Smooth muscle cell (in vitro differentiated cells): ENCODE results near the gene TCF7L2. TPM values are rescaled to one million over a fixed set of nuclear protein-coding genes. Genes with fewer than 3 reads are reported as not detected.

Source experiments
- DNase-seq: peaks from one replicate; lab custom pipeline; 2025; ENCODE audit not compliant: unreplicated experiment; lab: John Stamatoyannopoulos, UW
- H2AFZ ChIP-seq: fragments of 200-600 bp; sonication (generic); 2 replicates; pipeline ENCODE4 v1.6.0; 2016; ENCODE audit warnings: antibody characterized with exemption, low read depth, mild to moderate bottlenecking
- H3F3A ChIP-seq: fragments of 200-600 bp; sonication (generic); 2 replicates; pipeline ENCODE4 v1.6.0; 2017; ENCODE audit warnings: antibody characterized with exemption, low read depth
- H3K27ac ChIP-seq: fragments of 200-600 bp; sonication (generic); 2 replicates; pipeline ENCODE4 v1.5.1; 2016; ENCODE audit warnings: low read depth, mild to moderate bottlenecking
- H3K27me3 ChIP-seq: fragments of 200-600 bp; sonication (generic); 2 replicates; pipeline ENCODE4 v1.6.1; 2016; ENCODE audit warnings: low read depth, mild to moderate bottlenecking
- H3K36me3 ChIP-seq: fragments of 200-600 bp; sonication (generic); 2 replicates; pipeline ENCODE4 v1.5.1; 2016; ENCODE audit warnings: low read depth
- H3K4me1 ChIP-seq: fragments of 200-600 bp; sonication (generic); 2 replicates; pipeline ENCODE4 v1.5.1; 2016; ENCODE audit warnings: low read depth
- H3K4me2 ChIP-seq: fragments of 200-600 bp; sonication (generic); 2 replicates; pipeline ENCODE4 v1.6.0; 2016; ENCODE audit warnings: mild to moderate bottlenecking
- H3K4me3 ChIP-seq: fragments of 200-600 bp; sonication (generic); 2 replicates; pipeline ENCODE4 v1.5.1; 2016; ENCODE audit warnings: mild to moderate bottlenecking
- H3K79me2 ChIP-seq: fragments of 200-600 bp; sonication (generic); 2 replicates; pipeline ENCODE4 v1.6.0; 2016; ENCODE audit warnings: low read depth, mild to moderate bottlenecking
- H3K9ac ChIP-seq: fragments of 200-600 bp; sonication (generic); 2 replicates; pipeline ENCODE4 v1.6.0; 2016; ENCODE audit warnings: low read depth
- H3K9me3 ChIP-seq: fragments of 200-600 bp; sonication (generic); replicated peaks from 2 replicates; pipeline ENCODE4 v1.5.1; 2016; ENCODE audit warnings: low read depth
- H4K20me1 ChIP-seq: fragments of 200-600 bp; sonication (generic); 2 replicates; pipeline ENCODE4 v1.6.0; 2016; ENCODE audit warnings: low read depth
- CTCF ChIP-seq: fragments of 200-600 bp; sonication (generic); IDR thresholded peaks from 2 replicates; pipeline ENCODE4 v1.5.1; 2017; ENCODE audit warnings: borderline replicate concordance, mild to moderate bottlenecking, antibody characterized with exemption; ENCODE audit not compliant: insufficient read depth, poor library complexity, severe bottlenecking
- WGBS: methylation state at CpG from one replicate; pipeline ENCODE4 v1.1.7; 2016; ENCODE audit warnings: low lambda C conversion rate; 5-methylcytosine and 5-hydroxymethylcytosine counted together
- polyA plus RNA-seq: library from polyadenylated mRNA; unstranded; fragments of >200 nt; fragmentation: Nextera tagmentation; extraction: Ambion mirVana; gene quantifications from 2 replicates; pipeline ENCODE4 v1.2.1, GENCODE V29; 2016
- total RNA-seq: library from RNA; depleted of rRNA; stranded (reverse); fragments of >200 nt; gene quantifications from 2 replicates; pipeline ENCODE4 v1.2.3, GENCODE V29; 2014

The TCF7L2 gene
- total and polyA plus RNA-seq, 2 experiments from 2014 or later = 14.6 to 17.7 TPM

- H3K9ac ChIP-seq = no peak overlapping the region
- peaks cover 8% of the 10 kb centered on the region for H3K4me1 ChIP-seq
- DNase-seq = no peak
- H3K27me3 ChIP-seq = no peaks in the 10 kb centered on the region
- no peaks in the 10 kb centered on the region for H3F3A ChIP-seq
- TF ChIP-seq CTCF = no peak
- no peak overlapping the region for H2AFZ ChIP-seq
- 89% methylated on average over 10 of the region's 10 CpGs for WGBS
- no peaks in the 10 kb centered on the region for H4K20me1 ChIP-seq
- H3K79me2 ChIP-seq = no peaks in the 10 kb centered on the region
- no peaks in the 10 kb centered on the region for H3K36me3 ChIP-seq
- no peak overlapping the region for H3K4me3 ChIP-seq
- no peak overlapping the region for H3K27ac ChIP-seq
- no peaks in the 10 kb centered on the region for H3K9me3 ChIP-seq
- no peak overlapping the region for H3K4me2 ChIP-seq
Observed at GRCh38 chr10:113180401-113181154, 230.5 kb downstream of the TCF7L2 start.

GRCh38 chr10:113182154-113182553 lies 232.1 kb downstream of the TCF7L2 start:
- Histone ChIP-seq H3K27me3 (no peaks in the 10 kb centered on the region), H3K4me1 (peaks cover 6% of the 10 kb centered on the region), H3K27ac (no peak overlapping the region), H3K36me3 (no peaks in the 10 kb centered on the region), H3F3A (no peaks in the 10 kb centered on the region), H3K9ac (no peak overlapping the region), H3K79me2 (no peaks in the 10 kb centered on the region), H4K20me1 (no peaks in the 10 kb centered on the region), H2AFZ (no peak overlapping the region), H3K9me3 (no peaks in the 10 kb centered on the region), H3K4me3 (no peak overlapping the region), H3K4me2 (no peak overlapping the region)
- TF ChIP-seq CTCF = no peak
- 96% methylated on average over 3 of the region's 3 CpGs for WGBS
- DNase-seq = no peak

- Histone ChIP-seq H3K4me1 (no peaks in the 10 kb centered on the region), H2AFZ (no peak overlapping the region), H3F3A (no peaks in the 10 kb centered on the region), H3K9me3 (no peaks in the 10 kb centered on the region), H3K4me2 (no peak overlapping the region), H3K27me3 (no peaks in the 10 kb centered on the region), H3K4me3 (no peak overlapping the region), H3K27ac (no peak overlapping the region), H4K20me1 (no peaks in the 10 kb centered on the region), H3K79me2 (no peaks in the 10 kb centered on the region), H3K36me3 (no peaks in the 10 kb centered on the region), H3K9ac (no peak overlapping the region)
- no peak for DNase-seq
- WGBS = 92% methylated on average over 12 of the region's 13 CpGs
- no peak for TF ChIP-seq CTCF
Observed at GRCh38 chr10:113183573-113183972, 233.5 kb downstream of the TCF7L2 start.
